WTC11 (cell line): ENCODE data around the gene MEIS2. TPM values are rescaled to one million over a fixed set of nuclear protein-coding genes. Genes with fewer than 3 reads are reported as not detected.

ENCODE experiments used
- ATAC-seq: fragments of 200-7000 bp; cut with Tn5 transposase; 2 replicates; pipeline ENCODE4 v1.10.0; 2021; ENCODE audit warnings: mild to moderate bottlenecking, moderate library complexity
- CTCF ChIA-PET: fragments of 300-600 bp; sonication (Branson Sonifier 250); formaldehyde crosslinking; loops from one replicate; lab custom pipeline; 2021; ENCODE audit warnings: antibody characterized with exemption; lab: Charles Lee
- POLR2A ChIA-PET: fragments of 350-600 bp; sonication (Branson Sonifier 250); formaldehyde crosslinking; loops from one replicate; lab custom pipeline; 2021; ENCODE audit warnings: antibody characterized with exemption; lab: Charles Lee
- DNase-seq: peaks from one replicate; pipeline ENCODE4 v3.0.0; 2021; ENCODE audit warnings: low spot score
- H3K27ac Mint-ChIP-seq: 2 replicates; pipeline ENCODE4 v1.8.0; 2021; ENCODE audit warnings: mixed read lengths
- H3K27me3 Mint-ChIP-seq: 2 replicates; pipeline ENCODE4 v1.8.0; 2021; ENCODE audit warnings: low read depth, mild to moderate bottlenecking, moderate library complexity, mixed read lengths
- H3K36me3 Mint-ChIP-seq: 2 replicates; pipeline ENCODE4 v1.8.0; 2021; ENCODE audit warnings: mixed read lengths
- H3K4me1 Mint-ChIP-seq: 2 replicates; pipeline ENCODE4 v1.8.0; 2022; ENCODE audit warnings: mixed read lengths
- H3K4me3 Mint-ChIP-seq: 2 replicates; pipeline ENCODE4 v1.8.0; 2021; ENCODE audit warnings: mild to moderate bottlenecking, moderate library complexity, mixed read lengths
- H3K9me3 Mint-ChIP-seq: 2 replicates; pipeline ENCODE4 v1.8.0; 2021; ENCODE audit warnings: mixed read lengths
- KAT7 ChIP-seq: sonication (generic); formaldehyde crosslinking; IDR thresholded peaks from 2 replicates; pipeline ENCODE4 v1.8.1; 2023; ENCODE audit warnings: missing genetic modification reagents, mild to moderate bottlenecking, borderline replicate concordance
- OVOL2 ChIP-seq: fragments of 250-450 bp; sonication (Bioruptor Pico); IDR thresholded peaks from 2 replicates; pipeline ENCODE4 v1.9.0; 2021; ENCODE audit warnings: mild to moderate bottlenecking, borderline replicate concordance
- SMAD3 ChIP-seq: sonication (generic); formaldehyde crosslinking; IDR thresholded peaks from 2 replicates; pipeline ENCODE4 v1.8.0; 2022; ENCODE audit warnings: missing genetic modification reagents, mild to moderate bottlenecking, borderline replicate concordance
- SMAD4 ChIP-seq: sonication (generic); formaldehyde crosslinking; IDR thresholded peaks from 2 replicates; pipeline ENCODE4 v1.8.0; 2022; ENCODE audit warnings: mild to moderate bottlenecking, missing genetic modification reagents
- total RNA-seq: library from RNA; stranded (reverse); gene quantifications from 3 replicates; pipeline ENCODE4 v1.2.3, GENCODE V29; 2021
- TF ChIP-seq, protein P1 (sequence below): sonication (generic); formaldehyde crosslinking; IDR thresholded peaks from 2 replicates; pipeline ENCODE4 v1.8.1; 2023; ENCODE audit warnings: mild to moderate bottlenecking, missing genetic modification reagents
- TF ChIP-seq, protein P2 (sequence below): sonication (generic); formaldehyde crosslinking; IDR thresholded peaks from 2 replicates; pipeline ENCODE4 v1.8.1; 2022; ENCODE audit warnings: mild to moderate bottlenecking, missing genetic modification reagents, moderate library complexity, borderline replicate concordance
- TF ChIP-seq, protein P3 (sequence below): fragments of 250-450 bp; sonication (Bioruptor Pico); IDR thresholded peaks from 2 replicates; pipeline ENCODE4 v1.9.0; 2021; ENCODE audit warnings: moderate library complexity, mild to moderate bottlenecking, inconsistent platforms, borderline replicate concordance
- TF ChIP-seq, protein P4 (sequence below): sonication (generic); formaldehyde crosslinking; conservative IDR thresholded peaks from 2 replicates; pipeline ENCODE4 v1.8.1; 2023; ENCODE audit warnings: mild to moderate bottlenecking, low read depth, missing genetic modification reagents, moderate library complexity
- TF ChIP-seq, protein P5 (sequence below): sonication (generic); formaldehyde crosslinking; IDR thresholded peaks from 2 replicates; pipeline ENCODE4 v1.8.1; 2023; ENCODE audit warnings: mild to moderate bottlenecking, missing genetic modification reagents
- TF ChIP-seq, protein P6 (sequence below): sonication (generic); formaldehyde crosslinking; IDR thresholded peaks from 2 replicates; pipeline ENCODE4 v1.8.0; 2022; ENCODE audit warnings: mild to moderate bottlenecking, missing genetic modification reagents

Gene MEIS2
- total RNA-seq, 1 experiment from 2014 or later = 0.57 TPM

DNA sequence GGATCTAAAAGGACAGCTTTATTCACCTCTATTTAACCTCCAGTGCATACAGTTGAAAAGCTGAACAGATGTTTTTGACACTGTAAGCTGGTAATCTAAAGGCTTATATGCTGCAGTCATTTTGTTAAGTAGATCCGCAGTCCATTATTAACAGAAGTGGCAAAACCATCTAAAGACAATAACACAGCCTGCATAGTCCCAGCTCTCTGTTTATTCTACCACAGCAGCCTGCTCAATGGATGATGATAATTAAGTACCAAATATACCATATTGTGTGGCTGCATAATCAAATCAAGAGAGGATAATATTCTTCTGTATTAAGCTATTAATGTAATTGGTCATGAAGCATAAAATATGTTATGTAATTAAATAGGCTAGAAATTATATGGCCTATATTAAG lies 207.1 kb downstream of the MEIS2 start (continued):
- TF ChIP-seq, protein P1, sequence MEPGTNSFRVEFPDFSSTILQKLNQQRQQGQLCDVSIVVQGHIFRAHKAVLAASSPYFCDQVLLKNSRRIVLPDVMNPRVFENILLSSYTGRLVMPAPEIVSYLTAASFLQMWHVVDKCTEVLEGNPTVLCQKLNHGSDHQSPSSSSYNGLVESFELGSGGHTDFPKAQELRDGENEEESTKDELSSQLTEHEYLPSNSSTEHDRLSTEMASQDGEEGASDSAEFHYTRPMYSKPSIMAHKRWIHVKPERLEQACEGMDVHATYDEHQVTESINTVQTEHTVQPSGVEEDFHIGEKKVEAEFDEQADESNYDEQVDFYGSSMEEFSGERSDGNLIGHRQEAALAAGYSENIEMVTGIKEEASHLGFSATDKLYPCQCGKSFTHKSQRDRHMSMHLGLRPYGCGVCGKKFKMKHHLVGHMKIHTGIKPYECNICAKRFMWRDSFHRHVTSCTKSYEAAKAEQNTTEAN = no peak

DNA sequence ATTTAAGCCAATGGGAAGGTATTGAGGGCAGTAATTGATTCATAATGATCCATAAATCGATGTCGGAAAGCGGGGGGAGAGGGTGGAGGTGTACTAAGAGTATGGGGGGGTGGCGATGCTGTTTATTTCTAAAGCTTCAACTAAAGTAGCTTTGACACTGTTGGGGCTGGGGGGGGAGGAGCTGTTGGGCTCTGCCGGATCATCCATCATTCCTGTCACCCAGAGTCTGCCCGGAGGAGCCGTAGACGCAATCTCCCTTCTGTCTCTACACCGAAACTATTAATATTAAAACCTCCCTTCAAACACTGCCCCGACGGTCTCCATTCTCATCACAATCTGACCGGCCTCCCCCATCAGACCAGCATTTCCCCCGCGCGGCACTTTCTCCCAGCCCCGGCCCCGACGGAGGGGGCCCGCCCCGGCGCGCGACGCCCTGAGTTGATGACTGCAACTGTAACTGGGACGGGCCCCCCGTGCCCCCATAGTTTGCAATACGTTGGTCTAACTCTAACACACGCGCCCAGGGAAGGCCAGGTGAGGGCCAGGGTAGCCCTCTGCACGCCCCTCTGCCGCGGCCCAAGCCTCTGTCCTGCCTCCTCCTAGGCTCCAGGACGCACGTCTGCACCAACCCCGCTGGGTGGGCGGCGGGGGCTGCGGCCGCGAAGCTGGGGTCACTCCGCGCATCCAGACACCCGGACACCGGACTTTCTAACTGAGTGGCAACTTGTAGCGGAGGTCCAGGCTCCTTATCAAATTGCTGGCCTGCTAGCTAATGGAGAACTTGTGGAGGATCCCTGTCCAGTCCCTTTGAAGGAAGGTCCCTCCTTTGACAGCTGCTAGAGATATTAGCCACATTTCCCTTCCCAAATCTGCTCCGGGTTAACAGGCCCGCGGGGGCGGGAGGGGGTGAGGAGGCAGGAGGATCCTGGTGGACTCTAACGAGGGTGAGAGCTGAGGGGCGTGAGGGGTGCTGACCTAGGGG lies 212.0 kb downstream of the MEIS2 start:
- ATAC-seq (peak; percentile 48), DNase-seq (peak; percentile 40)
- H3K4me3 Mint-ChIP-seq = peak overlapping the region; percentile 67
- H3K27me3 Mint-ChIP-seq = peaks cover 90% of the 10 kb centered on the region
- H3K36me3 Mint-ChIP-seq = no peaks in the 10 kb centered on the region
- no peaks in the 10 kb centered on the region for H3K9me3 Mint-ChIP-seq
- ChIA-PET POLR2A (interaction anchor here (0.7 kb wide), 1 partner anchor 209 kb away, joined by 4 read pairs; no protein-coding TSS in a partner anchor), CTCF (interaction anchor here (1.4 kb wide), 1 partner anchor 219 kb away, joined by 4 read pairs; no protein-coding TSS in a partner anchor)
- peaks cover 52% of the 10 kb centered on the region for H3K4me1 Mint-ChIP-seq
- H3K27ac Mint-ChIP-seq = no peak overlapping the region
- TF ChIP-seq, protein P2, sequence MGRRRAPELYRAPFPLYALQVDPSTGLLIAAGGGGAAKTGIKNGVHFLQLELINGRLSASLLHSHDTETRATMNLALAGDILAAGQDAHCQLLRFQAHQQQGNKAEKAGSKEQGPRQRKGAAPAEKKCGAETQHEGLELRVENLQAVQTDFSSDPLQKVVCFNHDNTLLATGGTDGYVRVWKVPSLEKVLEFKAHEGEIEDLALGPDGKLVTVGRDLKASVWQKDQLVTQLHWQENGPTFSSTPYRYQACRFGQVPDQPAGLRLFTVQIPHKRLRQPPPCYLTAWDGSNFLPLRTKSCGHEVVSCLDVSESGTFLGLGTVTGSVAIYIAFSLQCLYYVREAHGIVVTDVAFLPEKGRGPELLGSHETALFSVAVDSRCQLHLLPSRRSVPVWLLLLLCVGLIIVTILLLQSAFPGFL (CRISPR knock-in tag) = no peak
- 0 out of 2 replicates have a peak, but pooled peaks have one; percentile 35 for TF ChIP-seq OVOL2 (CRISPR knock-in tag)

DNA sequence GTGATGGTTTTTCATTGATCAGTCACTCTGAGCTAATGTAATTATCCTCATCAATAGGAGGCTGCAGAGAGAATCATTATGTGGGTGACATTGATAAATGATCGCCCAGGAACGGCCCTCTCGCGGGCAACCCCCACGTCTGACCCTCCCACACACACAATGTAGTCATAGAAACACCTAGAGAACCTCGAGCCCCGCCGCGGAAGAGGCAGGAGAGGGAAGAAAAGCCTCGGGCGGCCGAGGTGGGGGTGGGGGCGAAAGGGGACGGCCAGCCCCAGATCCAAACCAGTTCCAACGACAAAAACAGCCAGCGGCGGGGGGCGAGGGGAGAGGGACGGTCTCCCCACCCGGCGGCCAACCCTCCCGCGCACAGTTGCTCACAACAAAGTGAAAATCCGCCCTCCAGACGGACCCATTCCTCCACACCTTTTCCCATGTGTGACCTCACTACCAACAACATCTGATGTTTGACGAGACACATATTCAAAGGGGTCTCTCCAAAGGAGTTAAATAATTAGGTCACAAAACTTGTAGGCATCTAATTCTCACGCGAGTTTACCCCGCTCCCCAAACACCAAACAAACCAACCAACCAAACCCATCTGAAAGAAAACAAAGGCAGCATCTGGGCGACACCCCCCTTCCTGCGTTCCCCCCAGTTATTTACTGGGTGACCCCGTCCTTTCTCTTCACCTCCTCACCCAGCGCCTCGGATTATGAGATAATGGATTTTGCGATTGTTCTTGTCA lies 213.0 kb downstream of the MEIS2 start:
- Mint-ChIP-seq H3K27ac (no peak overlapping the region), H3K27me3 (peaks cover 99% of the 10 kb centered on the region), H3K4me3 (peak overlapping the region; percentile 67), H3K9me3 (no peaks in the 10 kb centered on the region), H3K36me3 (no peaks in the 10 kb centered on the region), H3K4me1 (peaks cover 61% of the 10 kb centered on the region)
- POLR2A ChIA-PET = no interaction called here
- ATAC-seq = peak; percentile 13
- peak; percentile 57 for DNase-seq
- TF ChIP-seq, protein P3, sequence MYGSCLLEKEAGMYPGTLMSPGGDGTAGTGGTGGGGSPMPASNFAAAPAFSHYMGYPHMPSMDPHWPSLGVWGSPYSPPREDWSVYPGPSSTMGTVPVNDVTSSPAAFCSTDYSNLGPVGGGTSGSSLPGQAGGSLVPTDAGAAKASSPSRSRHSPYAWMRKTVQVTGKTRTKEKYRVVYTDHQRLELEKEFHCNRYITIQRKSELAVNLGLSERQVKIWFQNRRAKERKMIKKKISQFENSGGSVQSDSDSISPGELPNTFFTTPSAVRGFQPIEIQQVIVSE (CRISPR knock-in tag) = no peak
- TF ChIP-seq KAT7 (CRISPR knock-in tag) (no peak), SMAD3 (CRISPR knock-in tag) (no peak)
- CTCF ChIA-PET = interaction anchor here (1.4 kb wide), 1 partner anchor 220 kb away, joined by 4 read pairs; no protein-coding TSS in a partner anchor

DNA sequence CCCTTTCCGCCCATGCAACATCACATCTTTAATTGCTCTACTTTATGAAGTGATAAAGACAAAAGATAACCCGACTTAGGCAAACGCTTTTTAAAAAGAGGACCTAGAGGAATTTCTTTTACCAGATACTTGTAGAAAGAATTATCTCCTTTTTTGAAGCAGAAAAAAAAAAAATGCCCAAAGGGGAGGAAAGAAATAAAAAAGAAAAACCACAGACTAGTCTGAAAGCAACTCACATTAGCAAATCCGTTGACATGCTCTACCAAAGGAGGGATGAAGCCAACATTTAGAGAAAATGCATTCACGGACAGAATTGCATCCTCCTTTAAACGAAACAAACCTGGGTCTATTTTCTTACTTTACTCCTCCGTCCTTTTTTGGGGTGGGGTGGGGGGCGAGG lies 213.6 kb downstream of the MEIS2 start:
- no peak for DNase-seq
- TF ChIP-seq, protein P4, sequence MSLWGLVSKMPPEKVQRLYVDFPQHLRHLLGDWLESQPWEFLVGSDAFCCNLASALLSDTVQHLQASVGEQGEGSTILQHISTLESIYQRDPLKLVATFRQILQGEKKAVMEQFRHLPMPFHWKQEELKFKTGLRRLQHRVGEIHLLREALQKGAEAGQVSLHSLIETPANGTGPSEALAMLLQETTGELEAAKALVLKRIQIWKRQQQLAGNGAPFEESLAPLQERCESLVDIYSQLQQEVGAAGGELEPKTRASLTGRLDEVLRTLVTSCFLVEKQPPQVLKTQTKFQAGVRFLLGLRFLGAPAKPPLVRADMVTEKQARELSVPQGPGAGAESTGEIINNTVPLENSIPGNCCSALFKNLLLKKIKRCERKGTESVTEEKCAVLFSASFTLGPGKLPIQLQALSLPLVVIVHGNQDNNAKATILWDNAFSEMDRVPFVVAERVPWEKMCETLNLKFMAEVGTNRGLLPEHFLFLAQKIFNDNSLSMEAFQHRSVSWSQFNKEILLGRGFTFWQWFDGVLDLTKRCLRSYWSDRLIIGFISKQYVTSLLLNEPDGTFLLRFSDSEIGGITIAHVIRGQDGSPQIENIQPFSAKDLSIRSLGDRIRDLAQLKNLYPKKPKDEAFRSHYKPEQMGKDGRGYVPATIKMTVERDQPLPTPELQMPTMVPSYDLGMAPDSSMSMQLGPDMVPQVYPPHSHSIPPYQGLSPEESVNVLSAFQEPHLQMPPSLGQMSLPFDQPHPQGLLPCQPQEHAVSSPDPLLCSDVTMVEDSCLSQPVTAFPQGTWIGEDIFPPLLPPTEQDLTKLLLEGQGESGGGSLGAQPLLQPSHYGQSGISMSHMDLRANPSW (CRISPR knock-in tag) = no peak
- TF ChIP-seq, protein P5, sequence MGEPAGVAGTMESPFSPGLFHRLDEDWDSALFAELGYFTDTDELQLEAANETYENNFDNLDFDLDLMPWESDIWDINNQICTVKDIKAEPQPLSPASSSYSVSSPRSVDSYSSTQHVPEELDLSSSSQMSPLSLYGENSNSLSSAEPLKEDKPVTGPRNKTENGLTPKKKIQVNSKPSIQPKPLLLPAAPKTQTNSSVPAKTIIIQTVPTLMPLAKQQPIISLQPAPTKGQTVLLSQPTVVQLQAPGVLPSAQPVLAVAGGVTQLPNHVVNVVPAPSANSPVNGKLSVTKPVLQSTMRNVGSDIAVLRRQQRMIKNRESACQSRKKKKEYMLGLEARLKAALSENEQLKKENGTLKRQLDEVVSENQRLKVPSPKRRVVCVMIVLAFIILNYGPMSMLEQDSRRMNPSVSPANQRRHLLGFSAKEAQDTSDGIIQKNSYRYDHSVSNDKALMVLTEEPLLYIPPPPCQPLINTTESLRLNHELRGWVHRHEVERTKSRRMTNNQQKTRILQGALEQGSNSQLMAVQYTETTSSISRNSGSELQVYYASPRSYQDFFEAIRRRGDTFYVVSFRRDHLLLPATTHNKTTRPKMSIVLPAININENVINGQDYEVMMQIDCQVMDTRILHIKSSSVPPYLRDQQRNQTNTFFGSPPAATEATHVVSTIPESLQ = no peak
- TF ChIP-seq SMAD4 (CRISPR knock-in tag) = no peak
- TF ChIP-seq, protein P6, sequence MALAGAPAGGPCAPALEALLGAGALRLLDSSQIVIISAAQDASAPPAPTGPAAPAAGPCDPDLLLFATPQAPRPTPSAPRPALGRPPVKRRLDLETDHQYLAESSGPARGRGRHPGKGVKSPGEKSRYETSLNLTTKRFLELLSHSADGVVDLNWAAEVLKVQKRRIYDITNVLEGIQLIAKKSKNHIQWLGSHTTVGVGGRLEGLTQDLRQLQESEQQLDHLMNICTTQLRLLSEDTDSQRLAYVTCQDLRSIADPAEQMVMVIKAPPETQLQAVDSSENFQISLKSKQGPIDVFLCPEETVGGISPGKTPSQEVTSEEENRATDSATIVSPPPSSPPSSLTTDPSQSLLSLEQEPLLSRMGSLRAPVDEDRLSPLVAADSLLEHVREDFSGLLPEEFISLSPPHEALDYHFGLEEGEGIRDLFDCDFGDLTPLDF (CRISPR knock-in tag) = no peak
- no peak for ATAC-seq
- Mint-ChIP-seq H3K9me3 (no peaks in the 10 kb centered on the region), H3K36me3 (no peaks in the 10 kb centered on the region), H3K4me3 (peak overlapping the region; percentile 67), H3K27me3 (peaks cover 100% of the 10 kb centered on the region), H3K27ac (no peak overlapping the region), H3K4me1 (peaks cover 65% of the 10 kb centered on the region)
- ChIA-PET POLR2A (interaction anchor here (0.5 kb wide), 1 partner anchor 1692 kb away, joined by 3 read pairs; no protein-coding TSS in a partner anchor), CTCF (interaction anchor here (1.0 kb wide), 1 partner anchor 220 kb away, joined by 7 read pairs; no protein-coding TSS in a partner anchor)
